GM23338 (cell line): Measurements from ENCODE around the gene CANX.

Experiments
- CREB1 ChIP-seq: fragments of 250-450 bp; sonication (Bioruptor Pico); IDR thresholded peaks from 2 replicates; pipeline ENCODE4 v1.5.0; 2020; ENCODE audit warnings: low read depth, mild to moderate bottlenecking, moderate library complexity
- EZH2 ChIP-seq: fragments of 200-600 bp; sonication (generic); IDR thresholded peaks from one replicate; pipeline ENCODE4 v1.8.0; 2017; ENCODE audit warnings: antibody characterized with exemption, mild to moderate bottlenecking, low read depth; ENCODE audit not compliant: unreplicated experiment
- EZH2phosphoT487 ChIP-seq: fragments of 200-600 bp; sonication (generic); IDR thresholded peaks from one replicate; pipeline ENCODE4 v1.8.1; 2018; ENCODE audit warnings: antibody characterized with exemption; ENCODE audit not compliant: unreplicated experiment
- POLR2AphosphoS5 ChIP-seq: IDR thresholded peaks from 2 replicates; pipeline ENCODE4 v1.6.1; 2016; ENCODE audit warnings: antibody characterized with exemption, low read depth
- TF ChIP-seq, protein P1 (sequence below), 2 experiments: fragments of 200-600 bp in 1 of 2; sonication (generic) in 1 of 2; conservative IDR thresholded peaks; 2 replicates each; pipeline versions ENCODE4 v1.5.1 to v1.6.1; 2016 to 2017; ENCODE audit warnings: antibody characterized with exemption in 2 of 2, low read depth in 2 of 2, mild to moderate bottlenecking in 2 of 2, moderate library complexity in 1 of 2

DNA sequence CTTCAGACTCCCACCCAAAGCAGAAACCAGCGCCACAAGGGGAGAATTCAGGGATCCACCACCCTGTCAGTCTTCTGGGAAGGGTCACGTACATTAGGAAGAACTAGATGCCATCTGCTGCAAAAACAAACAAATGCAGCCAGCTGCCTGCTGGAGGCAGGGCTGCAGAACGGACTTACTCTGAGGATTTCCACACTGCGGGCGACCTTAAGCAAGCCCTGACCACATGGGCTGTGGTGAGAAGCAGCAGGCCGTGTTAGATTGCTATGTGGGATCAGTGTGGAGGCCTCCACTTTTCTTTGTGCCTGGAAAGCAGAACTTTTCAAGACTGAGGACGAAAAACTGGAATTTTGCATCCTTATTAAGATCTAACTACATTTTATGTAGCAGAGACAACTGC is 81.6 kb downstream of the CANX start:
- TF ChIP-seq, protein P1, sequence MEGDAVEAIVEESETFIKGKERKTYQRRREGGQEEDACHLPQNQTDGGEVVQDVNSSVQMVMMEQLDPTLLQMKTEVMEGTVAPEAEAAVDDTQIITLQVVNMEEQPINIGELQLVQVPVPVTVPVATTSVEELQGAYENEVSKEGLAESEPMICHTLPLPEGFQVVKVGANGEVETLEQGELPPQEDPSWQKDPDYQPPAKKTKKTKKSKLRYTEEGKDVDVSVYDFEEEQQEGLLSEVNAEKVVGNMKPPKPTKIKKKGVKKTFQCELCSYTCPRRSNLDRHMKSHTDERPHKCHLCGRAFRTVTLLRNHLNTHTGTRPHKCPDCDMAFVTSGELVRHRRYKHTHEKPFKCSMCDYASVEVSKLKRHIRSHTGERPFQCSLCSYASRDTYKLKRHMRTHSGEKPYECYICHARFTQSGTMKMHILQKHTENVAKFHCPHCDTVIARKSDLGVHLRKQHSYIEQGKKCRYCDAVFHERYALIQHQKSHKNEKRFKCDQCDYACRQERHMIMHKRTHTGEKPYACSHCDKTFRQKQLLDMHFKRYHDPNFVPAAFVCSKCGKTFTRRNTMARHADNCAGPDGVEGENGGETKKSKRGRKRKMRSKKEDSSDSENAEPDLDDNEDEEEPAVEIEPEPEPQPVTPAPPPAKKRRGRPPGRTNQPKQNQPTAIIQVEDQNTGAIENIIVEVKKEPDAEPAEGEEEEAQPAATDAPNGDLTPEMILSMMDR (conservative IDR thresholded peaks at IDR 0.05; ENCODE audit: low read depth in 2 of 2) = no peak
- no peak for TF ChIP-seq EZH2
- TF ChIP-seq CREB1 (CRISPR knock-in tag) = no peak
- no peak for TF ChIP-seq EZH2phosphoT487
- TF ChIP-seq POLR2AphosphoS5 = no peak
